NCI-H82 treated with DMSO at 0.1 percent for 48 hours (cell line): ENCODE results near the gene ZNF524.
"Not testable (repeated sequence)": the region's sequence is repeated elsewhere in the genome, so short reads cannot be mapped to it uniquely, and the experiment has no call there.

Source experiments
- DNase-seq: peaks from one replicate; lab custom pipeline; 2025; ENCODE audit not compliant: unreplicated experiment; lab: John Stamatoyannopoulos, UW

ZNF524 gene

GRCh38 chr19:55581145-55581822 lies 18.8 kb upstream of the ZNF524 start:
- DNase-seq = no peak

- no peak for DNase-seq
Observed at GRCh38 chr19:55581823-55582223, 18.3 kb upstream of the ZNF524 start.

GRCh38 chr19:55582284-55582683 lies 17.8 kb upstream of the ZNF524 start:
- DNase-seq = not testable (repeated sequence)

- not testable (repeated sequence) for DNase-seq
Observed at GRCh38 chr19:55583897-55584296, 16.2 kb upstream of the ZNF524 start.

GRCh38 chr19:55584871-55585270 lies 15.2 kb upstream of the ZNF524 start:
- DNase-seq = no peak

- peak; percentile 90 for DNase-seq
Observed at GRCh38 chr19:55585658-55586339, 14.3 kb upstream of the ZNF524 start.

GRCh38 chr19:55586976-55587668 lies 13.0 kb upstream of the ZNF524 start:
- DNase-seq = peak; percentile 80

GRCh38 chr19:55588738-55589137 lies 11.3 kb upstream of the ZNF524 start:
- no peak for DNase-seq

- DNase-seq = no peak
Observed at GRCh38 chr19:55590109-55590508, 10.0 kb upstream of the ZNF524 start.

GRCh38 chr19:55590617-55591016 lies 9.5 kb upstream of the ZNF524 start:
- DNase-seq = no peak

GRCh38 chr19:55591555-55591954 lies 8.5 kb upstream of the ZNF524 start:
- DNase-seq = no peak

GRCh38 chr19:55592391-55593090 lies 7.5 kb upstream of the ZNF524 start:
- DNase-seq = no peak

- no peak for DNase-seq
Observed at GRCh38 chr19:55593096-55593772, 6.9 kb upstream of the ZNF524 start.

- DNase-seq = no peak
Observed at GRCh38 chr19:55594996-55595545, 5.0 kb upstream of the ZNF524 start.

GRCh38 chr19:55596304-55596703 lies 3.8 kb upstream of the ZNF524 start:
- DNase-seq = no peak

GRCh38 chr19:55597501-55597921 lies 2.6 kb upstream of the ZNF524 start:
- no peak for DNase-seq

- DNase-seq = no peak
Observed at GRCh38 chr19:55598034-55598433, 2.1 kb upstream of the ZNF524 start.

- DNase-seq = peak; percentile 91
Observed at GRCh38 chr19:55598719-55599467, 1.2 kb upstream of the ZNF524 start.

GRCh38 chr19:55599468-55599841 lies 633 bp upstream of the ZNF524 start, which contains the start of gene FIZ1:
FIZ1 (minus strand) TSS chr19:55599517; CDS start chr19:55597865, 1,652 bp downstream.
- DNase-seq = peak; percentile 98

GRCh38 chr19:55600662-55601028 lies 557 bp downstream of the ZNF524 start:
- DNase-seq = no peak
